Heart right ventricle (tissue), 16 donors: ENCODE data around the gene IL1RAPL2. TPM values are rescaled to one million over a fixed set of nuclear protein-coding genes. Genes with fewer than 3 reads are reported as not detected.
"Not testable (repeated sequence)": the region's sequence is repeated elsewhere in the genome, so short reads cannot be mapped to it uniquely, and the experiment has no call there.

Experiments used
- ATAC-seq, 8 donors: fragments of 200-7000 bp; cut with Tn5 transposase; one replicate each; pipeline ENCODE4 v1.9.1; 2020; ENCODE audit warnings: mild to moderate bottlenecking in 8 of 8, moderate library complexity in 8 of 8, moderate number of reproducible peaks in 1 of 8
- DNase-seq, 2 donors: peaks; one replicate each; pipeline ENCODE4 v3.0.0-alpha.2; 2020
- H3K27ac ChIP-seq, 10 donors: fragments of 200-600 bp; sonication (generic) in 2 of 10; one replicate each; pipeline versions ENCODE4 v1.5.0 to v1.8.0; 2020 to 2022; ENCODE audit warnings: mild to moderate bottlenecking in 3 of 10
- H3K27me3 ChIP-seq, 7 donors: fragments of 200-600 bp; one replicate each; pipeline ENCODE4 v1.8.0; 2021 to 2022; ENCODE audit warnings: mild to moderate bottlenecking in 2 of 7
- H3K36me3 ChIP-seq, 9 donors: fragments of 200-600 bp; sonication (generic) in 1 of 9; one replicate each; pipeline versions ENCODE4 v1.5.0 to v1.8.0; 2020 to 2022; ENCODE audit warnings: mild to moderate bottlenecking in 2 of 9
- H3K4me1 ChIP-seq, 9 donors: fragments of 200-600 bp; sonication (generic) in 1 of 9; one replicate each; pipeline versions ENCODE4 v1.5.0 to v1.8.0; 2020 to 2022; ENCODE audit warnings: mild to moderate bottlenecking in 4 of 9
- H3K4me3 ChIP-seq, 10 donors: fragments of 200-600 bp; sonication (generic) in 2 of 10; one replicate each; pipeline versions ENCODE4 v1.5.0 to v1.8.0; 2020 to 2022; ENCODE audit warnings: mild to moderate bottlenecking in 7 of 10, moderate library complexity in 2 of 10
- H3K9me3 ChIP-seq, 11 donors: fragments of 200-600 bp in 10 of 11; sonication (generic) in 2 of 11; one replicate each; pipeline versions ENCODE4 v1.5.0 to v1.8.0; 2013 to 2022; ENCODE audit warnings: mild to moderate bottlenecking in 2 of 11, control low read depth in 1 of 11, moderate library complexity in 1 of 11
- CTCF ChIP-seq, 9 donors: fragments of 200-600 bp; sonication (generic) in 2 of 9; IDR thresholded peaks; one replicate each; pipeline versions ENCODE4 v1.5.0 to v1.8.0; 2021 to 2022; ENCODE audit warnings: antibody characterized with exemption in 9 of 9, mild to moderate bottlenecking in 5 of 9, moderate library complexity in 1 of 9
- WGBS, 2 donors: extraction: QIAGEN DNeasy Blood & Tissue Kit; methylation state at CpG; one replicate each; pipeline ENCODE4 v1.1.7; 2013; ENCODE audit warnings: inconsistent platforms in 1 of 2; 5-methylcytosine and 5-hydroxymethylcytosine counted together
- intact Hi-C, 10 donors: fragments of 100-400 bp; cut with DNase I; formaldehyde crosslinking; loops; one replicate each; pipeline versions ENCODE4 v1.11.1 to v1.14.2; 2022
- polyA plus RNA-seq, 2 donors: library from polyadenylated mRNA; stranded (reverse); fragments of 200-250 nt; gene quantifications; one replicate each; pipeline ENCODE4 v1.2.3, GENCODE V29; 2013
- total RNA-seq, 10 donors: library from RNA; stranded (reverse); fragmentation: NEBNext Ultra II Directional in 3 of 10; extraction: Animal tissue kit (Norgen Biotek cat#: 25700) in 3 of 10; gene quantifications; one replicate each; pipeline versions ENCODE4 v1.2.1 to v1.2.4, GENCODE V29; 2021 to 2023
- donor health status: Arrhythmogenic right ventricular cardiomyopathy.
- donor health status: ischemic (EF 13 %, LVEDD 7.1; RV severe dilation, severe dysfunction).
- donor health status: healthy with polysubstance abuse.
- donor health status: DM: no; HTN: yes; CAD: no.
- donor health status: DM: no; HTN: no; CAD: no.
- donor health status: ischemic (EF 25% LVEDD 6.9; RV normal size, moderate dysfunction).
- donor health status: ischemic (EF 25% LVEDD 5.7; RV mildly dilated, moderate dysfunction).
- donor health status: healthy.
- donor health status: DM: yes; HTN: yes; CAD: no.
- donor health status: Ischemic cardiomyopathy.
- donor health status: ischemic (EF 35%, LVEDD 5.7; RV mildly dilated, moderate dysfunction).
- donor health status: nonischemic (EF 11% LVEDD 7.7; RV severe dilation, severe dysfunction).
- donor health status: DM: yes; HTN: yes; CAD: no.
- donor health status: PGD.
- donor health status: ischemic (EF 29% LVEDD 5.4; RV normal size, mild dysfunction).
- donor health status: nonischemic (EF 23%, LVEDD 6.1; RV moderate dilation, normal function).

Gene IL1RAPL2
- total and polyA plus RNA-seq, 12 donors, result 0.01 TPM; not detected in 11

- H3K9me3 ChIP-seq, result no peaks in the 10 kb centered on the region
- H3K4me1 ChIP-seq, result no peaks in the 10 kb centered on the region
- H3K4me3 ChIP-seq, result no peak overlapping the region
- ATAC-seq (no peak), DNase-seq (no peak)
- no peaks in the 10 kb centered on the region for H3K36me3 ChIP-seq
- no peak overlapping the region for H3K27ac ChIP-seq
- H3K27me3 ChIP-seq, result peaks cover 0 to 38% (median 0%) of the 10 kb centered on the region in 7 donors
- no peak for TF ChIP-seq CTCF (IDR thresholded peaks at IDR 0.05)
- intact Hi-C loops, result loop anchor here in 3 of 10 donors (5.0 to 10.0 kb wide), 3 partner anchors 249 to 259 kb away; no protein-coding TSS in a partner anchor
- 89 to 100% methylated on average over 1 of the region's 1 CpG for WGBS, 2 donors
Observed at GRCh38 chrX:104665691-104666090, 99.7 kb downstream of the IL1RAPL2 start.

GRCh38 chrX:104668550-104668949 is 102.6 kb downstream of the IL1RAPL2 start:
- no peak overlapping the region for H3K4me3 ChIP-seq
- H3K36me3 ChIP-seq, result no peaks in the 10 kb centered on the region
- intact Hi-C loops, result loop anchor here in 3 of 10 donors (5.0 to 10.0 kb wide), 3 partner anchors 246 to 256 kb away; no protein-coding TSS in a partner anchor
- H3K27ac ChIP-seq, result no peak overlapping the region
- DNase-seq (peak in 1 of 2 donors; percentile 3), ATAC-seq (no peak)
- no peaks in the 10 kb centered on the region for H3K4me1 ChIP-seq
- peaks cover 0 to 27% (median 0%) of the 10 kb centered on the region in 7 donors for H3K27me3 ChIP-seq
- peaks cover 0 to 5% (median 0%) of the 10 kb centered on the region in 11 donors for H3K9me3 ChIP-seq
- peak in 4 of 9 donors; percentile 15 to 26 (median 22) for TF ChIP-seq CTCF (IDR thresholded peaks at IDR 0.05)
- WGBS, 2 donors, result 28 to 36% methylated on average over 3 of the region's 3 CpGs

- Histone ChIP-seq H3K4me3 (no peak overlapping the region), H3K27ac (no peak overlapping the region), H3K4me1 (no peaks in the 10 kb centered on the region), H3K27me3 (peaks cover 0 to 24% (median 0%) of the 10 kb centered on the region in 7 donors), H3K36me3 (no peaks in the 10 kb centered on the region), H3K9me3 (peaks cover 0 to 5% (median 0%) of the 10 kb centered on the region in 11 donors)
- DNase-seq (no peak), ATAC-seq (no peak)
- TF ChIP-seq CTCF (IDR thresholded peaks at IDR 0.05), result no peak
- WGBS, 2 donors, result 63 to 65% methylated on average over 4 of the region's 4 CpGs
- intact Hi-C loops, result loop anchor here in 3 of 10 donors (5.0 to 10.0 kb wide), 3 partner anchors 246 to 256 kb away; no protein-coding TSS in a partner anchor
Observed at GRCh38 chrX:104669063-104669462, 103.1 kb downstream of the IL1RAPL2 start.

- no peak for ATAC-seq
Observed at GRCh38 chrX:104670051-104670450, 104.1 kb downstream of the IL1RAPL2 start.

GRCh38 chrX:104677517-104677916 is 111.5 kb downstream of the IL1RAPL2 start:
- H3K36me3 ChIP-seq, H3K9me3 ChIP-seq, DNase-seq, intact Hi-C loops, H3K4me1 ChIP-seq, H3K27ac ChIP-seq, H3K4me3 ChIP-seq, ATAC-seq: not testable (repeated sequence)
- H3K27me3 ChIP-seq, result peaks cover 0 to 13% (median 0%) of the 10 kb centered on the region in 7 donors
- WGBS, 2 donors, result 88 to 90% methylated on average over 15 to 18 of the region's 18 CpGs

More at GRCh38 chrX:104670051-104670450, 104.1 kb downstream of the IL1RAPL2 start:
- 66 to 88% methylated on average over 4 of the region's 4 CpGs for WGBS, 2 donors
- DNase-seq, result no peak
- Histone ChIP-seq H3K36me3 (no peaks in the 10 kb centered on the region), H3K27ac (no peak overlapping the region), H3K4me1 (no peaks in the 10 kb centered on the region), H3K9me3 (peaks cover 0 to 5% (median 0%) of the 10 kb centered on the region in 11 donors), H3K27me3 (peaks cover 0 to 18% (median 0%) of the 10 kb centered on the region in 7 donors), H3K4me3 (no peak overlapping the region)
- intact Hi-C loops, result no loop called here
- TF ChIP-seq CTCF (IDR thresholded peaks at IDR 0.05), result no peak
